HG03342 (cell line): Measurements from ENCODE around the gene PTGIR.
"Not testable (repeated sequence)": the region's sequence is repeated elsewhere in the genome, so short reads cannot be mapped to it uniquely, and the experiment has no call there.

Experiments used
- ATAC-seq: cut with Tn5 transposase; IDR thresholded peaks from one replicate; pipeline ENCODE4 v1.9.1; 2021; ENCODE audit warnings: mild to moderate bottlenecking, moderate library complexity; ENCODE audit not compliant: unreplicated experiment

Gene PTGIR

GRCh38 chr19:46639358-46640182 is 14.7 kb upstream of the PTGIR start:
- ATAC-seq, result no peak

- no peak for ATAC-seq
Measured at GRCh38 chr19:46637224-46637623, 12.3 kb upstream of the PTGIR start.

GRCh38 chr19:46635920-46636761 is 11.3 kb upstream of the PTGIR start, which contains the start of gene GNG8:
GNG8 (minus strand) TSS chr19:46636202; CDS start chr19:46634682, 1,520 bp downstream.
- no peak for ATAC-seq

- no peak for ATAC-seq
Measured at GRCh38 chr19:46634656-46635218, 9.8 kb upstream of the PTGIR start.

- peak; percentile 46 for ATAC-seq
Measured at GRCh38 chr19:46634045-46634655, 9.3 kb upstream of the PTGIR start.

GRCh38 chr19:46633130-46633529 is 8.2 kb upstream of the PTGIR start:
- no peak for ATAC-seq

- ATAC-seq, result no peak
Measured at GRCh38 chr19:46631481-46631880, 6.6 kb upstream of the PTGIR start.

- no peak for ATAC-seq
Measured at GRCh38 chr19:46630586-46631205, 5.8 kb upstream of the PTGIR start.

- no peak for ATAC-seq
Measured at GRCh38 chr19:46629546-46630025, 4.7 kb upstream of the PTGIR start.

- not testable (repeated sequence) for ATAC-seq
Measured at GRCh38 chr19:46628970-46629369, 4.1 kb upstream of the PTGIR start.

GRCh38 chr19:46626446-46626845 is 1.6 kb upstream of the PTGIR start:
- no peak for ATAC-seq

- ATAC-seq, result no peak
Measured at GRCh38 chr19:46625731-46626130, 842 bp upstream of the PTGIR start.

GRCh38 chr19:46623915-46624502 is 880 bp downstream of the PTGIR start:
- no peak for ATAC-seq

GRCh38 chr19:46622118-46622446 is 2.8 kb downstream of the PTGIR start:
- no peak for ATAC-seq

GRCh38 chr19:46621191-46622117 is 3.4 kb downstream of the PTGIR start:
- no peak for ATAC-seq

- ATAC-seq, result no peak
Measured at GRCh38 chr19:46620716-46621115, 4.2 kb downstream of the PTGIR start.

- ATAC-seq, result no peak
Measured at GRCh38 chr19:46620267-46620666, 4.6 kb downstream of the PTGIR start.

- ATAC-seq, result no peak
Measured at GRCh38 chr19:46618670-46619231, 6.1 kb downstream of the PTGIR start.

GRCh38 chr19:46617601-46618000 is 7.3 kb downstream of the PTGIR start:
- no peak for ATAC-seq
